PC-3 (cell line): ENCODE data around the gene RBM33.

ENCODE experiments used
- CTCF ChIP-seq: fragments of 300-600 bp; sonication (generic); conservative IDR thresholded peaks from 2 replicates; pipeline ENCODE4 v1.5.1; 2017; ENCODE audit warnings: antibody characterized with exemption, low read depth, mild to moderate bottlenecking, low read length
- EZH2 ChIP-seq: fragments of 300-600 bp; sonication (generic); IDR thresholded peaks from one replicate; pipeline ENCODE4 v1.6.1; 2017; ENCODE audit warnings: antibody characterized with exemption, mild to moderate bottlenecking, low read length; ENCODE audit not compliant: unreplicated experiment
- EZH2phosphoT487 ChIP-seq: fragments of 300-600 bp; sonication (generic); IDR thresholded peaks from 2 replicates; pipeline ENCODE4 v1.6.1; 2018; ENCODE audit warnings: mild to moderate bottlenecking, antibody characterized with exemption, low read length, borderline replicate concordance

- TF ChIP-seq EZH2 (no peak), CTCF (no peak), EZH2phosphoT487 (no peak)
These were observed 72.7 kb downstream of the RBM33 start for GRCh38 chr7:155717010-155717744.
